ENCODE results near the gene SPATC1L.

The SPATC1L gene

DNA sequence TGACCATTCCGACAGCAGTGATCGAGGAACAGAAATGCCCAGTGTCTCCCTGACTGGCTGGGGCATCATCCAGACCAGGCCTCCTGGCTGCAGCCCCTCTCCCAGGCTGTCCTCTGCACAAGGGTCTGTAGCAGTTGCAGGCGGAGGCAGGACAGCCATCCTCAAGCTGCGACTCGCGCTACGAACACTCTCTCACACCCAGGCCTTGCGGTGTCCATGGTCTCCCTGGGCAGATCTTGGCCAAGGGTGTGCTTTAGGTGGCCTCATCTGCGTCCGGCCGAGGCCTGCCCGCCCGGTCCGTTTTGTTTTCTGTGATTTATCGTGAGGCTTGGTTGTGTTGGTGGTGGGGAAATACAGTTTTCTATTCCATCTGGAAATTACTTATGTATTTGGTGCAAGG is 44.6 kb downstream of the SPATC1L start:
- Histone ChIP-seq H3K9ac (no peak overlapping the region), H3K36me3 (no peaks in the 10 kb centered on the region), H3K4me2 (no peak overlapping the region), H3K4me3 (no peak overlapping the region), H3K27ac (no peak overlapping the region), H4K20me1 (peaks cover 0 to 5% (median 0%) of the 10 kb centered on the region in 11 experiments; a peak in 2 of 22 replicates), H3K4me1 (peaks cover 3 to 33% (median 25%) of the 10 kb centered on the region in 10 experiments; a peak in 19 of 20 replicates), H3K27me3 (peaks cover 0 to 6% (median 0%) of the 10 kb centered on the region in 11 experiments; a peak in 3 of 22 replicates), H3K9me3 (replicated peaks in 1 of 11) (peaks cover 0 to 11% (median 8%) of the 10 kb centered on the region in 11 experiments; a peak in 16 of 22 replicates)
- TF ChIP-seq Cebpa-rat (IDR thresholded peaks at IDR 0.05), result no peak

DNA sequence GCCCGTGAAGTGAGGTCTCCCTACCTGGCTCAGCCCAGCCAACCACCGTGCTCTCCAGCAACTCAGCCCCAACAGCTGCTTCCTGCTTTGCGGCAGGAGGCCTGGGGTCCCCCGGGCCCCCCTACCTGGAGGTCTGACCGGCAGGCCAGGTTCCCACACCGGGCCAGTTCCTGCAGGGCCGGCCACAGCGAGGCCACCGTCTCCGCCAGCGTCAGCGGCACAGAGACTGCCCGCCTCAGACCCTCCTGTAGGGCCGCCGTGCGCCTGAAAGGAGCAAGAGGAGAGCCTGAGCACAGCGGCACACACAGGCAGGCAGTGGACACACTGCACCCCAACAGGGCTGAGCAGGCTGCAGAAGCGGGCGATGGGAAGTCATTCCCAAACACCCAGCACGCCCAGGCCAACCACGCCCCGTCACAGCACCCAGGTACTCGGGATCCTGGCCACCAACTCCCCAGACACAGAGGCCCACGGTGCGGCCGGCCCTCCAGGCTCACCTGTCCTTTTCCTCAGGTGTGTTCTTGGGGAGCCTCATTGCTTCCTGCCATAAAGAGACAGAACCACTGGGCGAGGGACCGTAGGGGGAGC is 45.8 kb downstream of the SPATC1L start:
- no peaks in the 10 kb centered on the region for H3K36me3 ChIP-seq
- no peak overlapping the region for H3K27ac ChIP-seq
- no peak overlapping the region for H3K9ac ChIP-seq
- H3K4me1 ChIP-seq, result peaks cover 0 to 26% (median 19%) of the 10 kb centered on the region in 10 experiments; a peak in 16 of 20 replicates
- no peak overlapping the region for H3K4me3 ChIP-seq
- no peak overlapping the region for H3K4me2 ChIP-seq
- TF ChIP-seq Cebpa-rat (IDR thresholded peaks at IDR 0.05), result no peak
- H3K9me3 ChIP-seq (replicated peaks in 1 of 11), result peaks cover 0 to 11% (median 8%) of the 10 kb centered on the region in 11 experiments; a peak in 16 of 22 replicates
- peaks cover 0 to 5% (median 0%) of the 10 kb centered on the region in 11 experiments; a peak in 2 of 22 replicates for H4K20me1 ChIP-seq
- H3K27me3 ChIP-seq, result peaks cover 0 to 6% (median 0%) of the 10 kb centered on the region in 11 experiments; a peak in 3 of 22 replicates

DNA sequence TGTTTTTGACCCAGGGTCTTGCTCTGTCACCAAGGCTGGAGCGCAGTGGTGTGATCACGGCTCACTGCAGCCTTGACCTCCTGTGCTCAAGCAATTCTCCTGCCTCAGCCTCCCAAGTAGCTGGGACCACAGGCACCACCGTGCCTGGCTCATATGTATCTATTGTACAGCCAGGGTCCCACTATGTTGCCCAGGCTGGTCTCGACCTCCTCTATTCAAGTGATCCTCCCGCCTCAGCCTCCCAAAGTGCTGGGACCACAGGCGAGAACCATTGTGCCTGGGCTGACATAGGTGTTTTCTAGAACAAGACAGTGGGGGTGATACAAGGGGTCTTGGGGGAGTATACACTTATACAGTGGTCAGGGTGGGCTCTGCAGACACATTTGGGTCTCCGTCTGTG is 46.4 kb downstream of the SPATC1L start:
- H3K9ac ChIP-seq, result no peak overlapping the region

DNA sequence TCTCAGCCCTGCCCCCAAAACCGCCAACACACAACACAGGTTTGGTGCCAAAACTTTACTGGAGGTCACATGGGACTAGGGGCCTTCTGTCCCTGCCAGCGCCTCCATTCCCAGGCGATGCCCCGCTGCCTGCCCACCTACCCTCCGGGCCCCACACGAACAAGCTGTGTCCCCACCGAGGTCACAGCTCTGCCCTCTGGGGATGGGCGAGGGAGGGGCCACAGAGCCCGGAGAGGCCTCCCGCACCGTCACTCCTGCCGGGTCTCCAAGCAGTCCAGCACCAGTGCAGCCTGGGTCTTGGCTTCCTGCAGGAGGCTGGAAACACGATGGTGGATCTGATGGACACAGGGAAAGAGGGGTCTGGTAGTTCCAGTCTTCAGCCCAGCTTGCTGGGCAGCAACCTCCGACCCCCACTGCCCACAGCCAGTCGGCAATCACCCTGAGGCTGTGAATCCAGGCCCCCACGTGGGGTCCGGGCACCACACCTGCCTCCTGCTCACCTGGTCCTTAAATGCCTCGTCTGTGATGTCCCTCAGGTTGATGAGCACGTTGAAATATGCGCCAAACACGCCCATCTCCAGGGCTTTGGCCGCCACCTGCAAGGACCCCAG is 47.4 kb downstream of the SPATC1L start:
- H3K27ac ChIP-seq, result no peak overlapping the region
- no peak overlapping the region for H3K4me3 ChIP-seq
- H3K27me3 ChIP-seq, result peaks cover 0 to 6% (median 0%) of the 10 kb centered on the region in 11 experiments; a peak in 3 of 22 replicates
- H3K4me1 ChIP-seq, result peaks cover 0 to 18% (median 13%) of the 10 kb centered on the region in 10 experiments; a peak in 16 of 20 replicates
- TF ChIP-seq Cebpa-rat (IDR thresholded peaks at IDR 0.05), result no peak
- no peak overlapping the region for H3K9ac ChIP-seq
- peaks cover 0 to under 1% (median 0%) of the 10 kb centered on the region in 11 experiments; a peak in 2 of 22 replicates for H3K9me3 ChIP-seq (replicated peaks in 1 of 11)
- peaks cover 0 to 8% (median 0%) of the 10 kb centered on the region in 11 experiments; a peak in 3 of 22 replicates for H4K20me1 ChIP-seq
- no peaks in the 10 kb centered on the region for H3K36me3 ChIP-seq
- H3K4me2 ChIP-seq, result no peak overlapping the region

More for the DNA sequence above, 46.4 kb downstream of the SPATC1L start:
- peaks cover 0 to 5% (median 0%) of the 10 kb centered on the region in 11 experiments; a peak in 2 of 22 replicates for H4K20me1 ChIP-seq
- H3K27me3 ChIP-seq, result peaks cover 0 to 6% (median 0%) of the 10 kb centered on the region in 11 experiments; a peak in 3 of 22 replicates
- H3K9me3 ChIP-seq (replicated peaks in 1 of 11), result peaks cover 0 to 11% (median 8%) of the 10 kb centered on the region in 11 experiments; a peak in 16 of 22 replicates
- TF ChIP-seq Cebpa-rat (IDR thresholded peaks at IDR 0.05), result no peak
- no peak overlapping the region for H3K4me2 ChIP-seq
- peaks cover 0 to 25% (median 19%) of the 10 kb centered on the region in 10 experiments; a peak in 16 of 20 replicates for H3K4me1 ChIP-seq
- no peak overlapping the region for H3K4me3 ChIP-seq
- no peaks in the 10 kb centered on the region for H3K36me3 ChIP-seq
- H3K27ac ChIP-seq, result no peak overlapping the region

DNA sequence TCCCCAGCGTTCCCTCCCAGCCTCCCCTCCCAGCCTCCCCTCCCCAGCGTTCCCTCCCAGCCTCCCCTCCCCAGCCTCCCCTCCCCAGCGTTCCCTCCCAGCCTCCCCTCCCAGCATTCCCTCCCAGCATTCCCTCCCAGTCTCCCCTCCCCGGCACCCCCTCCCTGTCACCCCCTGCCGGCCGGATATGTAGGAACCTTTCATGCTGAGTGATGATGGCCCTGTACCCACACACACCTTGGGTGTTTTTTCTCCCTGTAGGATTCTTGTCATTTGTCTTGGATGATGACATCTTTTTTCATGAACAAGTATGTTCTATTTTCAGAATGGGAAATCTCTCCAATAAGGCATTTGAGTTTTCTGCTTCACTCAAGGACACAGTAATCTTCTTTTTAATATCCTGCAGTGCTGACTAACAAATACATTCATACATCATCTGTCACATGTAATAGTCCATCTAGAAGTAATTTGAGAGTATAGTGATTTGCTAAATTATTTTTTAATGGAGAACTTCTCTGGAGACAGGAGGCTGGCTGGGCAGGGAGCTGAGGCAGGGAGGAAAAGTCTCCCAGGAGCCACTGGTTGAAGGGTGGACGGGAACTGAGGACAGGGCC is 48.4 kb downstream of the SPATC1L start:
- no peaks in the 10 kb centered on the region for H3K9me3 ChIP-seq (replicated peaks in 1 of 11)
- H3K36me3 ChIP-seq, result no peaks in the 10 kb centered on the region
- peaks cover 0 to 6% (median 0%) of the 10 kb centered on the region in 11 experiments; a peak in 2 of 22 replicates for H3K27me3 ChIP-seq
- no peak overlapping the region for H3K9ac ChIP-seq
- no peak overlapping the region for H3K4me3 ChIP-seq
- peaks cover 0 to 8% (median 3%) of the 10 kb centered on the region in 10 experiments; a peak in 10 of 20 replicates for H3K4me1 ChIP-seq
- H3K27ac ChIP-seq, result no peak overlapping the region
- peaks cover 0 to 17% (median 0%) of the 10 kb centered on the region in 11 experiments; a peak in 4 of 22 replicates for H4K20me1 ChIP-seq
- TF ChIP-seq Cebpa-rat (IDR thresholded peaks at IDR 0.05), result no peak
- no peak overlapping the region for H3K4me2 ChIP-seq

DNA sequence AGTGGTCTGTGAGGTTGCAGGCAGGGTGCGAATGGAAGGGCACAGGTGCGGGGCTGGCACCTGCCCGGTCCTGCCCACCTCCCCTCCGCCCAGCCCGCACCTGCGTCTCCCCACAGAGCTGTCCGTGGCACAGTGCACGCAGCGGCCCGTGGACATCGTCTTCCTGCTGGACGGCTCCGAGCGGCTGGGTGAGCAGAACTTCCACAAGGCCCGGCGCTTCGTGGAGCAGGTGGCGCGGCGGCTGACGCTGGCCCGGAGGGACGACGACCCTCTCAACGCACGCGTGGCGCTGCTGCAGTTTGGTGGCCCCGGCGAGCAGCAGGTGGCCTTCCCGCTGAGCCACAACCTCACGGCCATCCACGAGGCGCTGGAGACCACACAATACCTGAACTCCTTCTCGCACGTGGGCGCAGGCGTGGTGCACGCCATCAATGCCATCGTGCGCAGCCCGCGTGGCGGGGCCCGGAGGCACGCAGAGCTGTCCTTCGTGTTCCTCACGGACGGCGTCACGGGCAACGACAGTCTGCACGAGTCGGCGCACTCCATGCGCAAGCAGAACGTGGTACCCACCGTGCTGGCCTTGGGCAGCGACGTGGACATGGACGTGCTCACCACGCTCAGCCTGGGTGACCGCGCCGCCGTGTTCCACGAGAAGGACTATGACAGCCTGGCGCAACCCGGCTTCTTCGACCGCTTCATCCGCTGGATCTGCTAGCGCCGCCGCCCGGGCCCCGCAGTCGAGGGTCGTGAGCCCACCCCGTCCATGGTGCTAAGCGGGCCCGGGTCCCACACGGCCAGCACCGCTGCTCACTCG is 52.2 kb downstream of the SPATC1L start:
- no peak overlapping the region for H3K27ac ChIP-seq
- no peaks in the 10 kb centered on the region for H3K36me3 ChIP-seq
- H3K4me3 ChIP-seq, result no peak overlapping the region
- no peak for TF ChIP-seq Cebpa-rat (IDR thresholded peaks at IDR 0.05)
- H4K20me1 ChIP-seq, result peaks cover 0 to 48% (median 12%) of the 10 kb centered on the region in 11 experiments; a peak in 13 of 22 replicates
- peaks cover 0 to 19% (median 7%) of the 10 kb centered on the region in 10 experiments; a peak in 16 of 20 replicates for H3K4me1 ChIP-seq
- no peaks in the 10 kb centered on the region for H3K9me3 ChIP-seq (replicated peaks in 1 of 11)
- no peak overlapping the region for H3K4me2 ChIP-seq
- no peak overlapping the region for H3K9ac ChIP-seq
- H3K27me3 ChIP-seq, result peaks cover 0 to 4% (median 0%) of the 10 kb centered on the region in 11 experiments; a peak in 2 of 22 replicates

DNA sequence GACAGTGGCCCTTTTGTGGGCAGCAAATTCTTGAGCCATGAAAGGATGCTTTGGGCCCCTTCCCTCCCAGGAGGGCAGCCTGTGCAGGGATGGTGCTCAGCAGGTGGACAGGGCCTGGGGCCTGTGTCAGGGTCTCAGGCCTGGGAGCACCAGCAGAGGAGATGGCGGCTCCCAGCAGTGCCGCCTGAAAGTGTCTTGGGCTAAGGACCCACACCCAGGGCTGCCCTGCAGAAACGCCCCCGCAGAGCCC is 52.7 kb downstream of the SPATC1L start:
- Histone ChIP-seq H3K4me3 (no peak overlapping the region), H3K9ac (no peak overlapping the region), H3K36me3 (no peaks in the 10 kb centered on the region), H3K4me1 (peaks cover 0 to 24% (median 12%) of the 10 kb centered on the region in 10 experiments; a peak in 17 of 20 replicates), H3K4me2 (no peak overlapping the region), H3K9me3 (replicated peaks in 1 of 11) (no peaks in the 10 kb centered on the region), H3K27me3 (peaks cover 0 to 10% (median 0%) of the 10 kb centered on the region in 11 experiments; a peak in 2 of 22 replicates), H3K27ac (no peak overlapping the region), H4K20me1 (peaks cover 0 to 52% (median 12%) of the 10 kb centered on the region in 11 experiments; a peak in 13 of 22 replicates)
- no peak for TF ChIP-seq Cebpa-rat (IDR thresholded peaks at IDR 0.05)

DNA sequence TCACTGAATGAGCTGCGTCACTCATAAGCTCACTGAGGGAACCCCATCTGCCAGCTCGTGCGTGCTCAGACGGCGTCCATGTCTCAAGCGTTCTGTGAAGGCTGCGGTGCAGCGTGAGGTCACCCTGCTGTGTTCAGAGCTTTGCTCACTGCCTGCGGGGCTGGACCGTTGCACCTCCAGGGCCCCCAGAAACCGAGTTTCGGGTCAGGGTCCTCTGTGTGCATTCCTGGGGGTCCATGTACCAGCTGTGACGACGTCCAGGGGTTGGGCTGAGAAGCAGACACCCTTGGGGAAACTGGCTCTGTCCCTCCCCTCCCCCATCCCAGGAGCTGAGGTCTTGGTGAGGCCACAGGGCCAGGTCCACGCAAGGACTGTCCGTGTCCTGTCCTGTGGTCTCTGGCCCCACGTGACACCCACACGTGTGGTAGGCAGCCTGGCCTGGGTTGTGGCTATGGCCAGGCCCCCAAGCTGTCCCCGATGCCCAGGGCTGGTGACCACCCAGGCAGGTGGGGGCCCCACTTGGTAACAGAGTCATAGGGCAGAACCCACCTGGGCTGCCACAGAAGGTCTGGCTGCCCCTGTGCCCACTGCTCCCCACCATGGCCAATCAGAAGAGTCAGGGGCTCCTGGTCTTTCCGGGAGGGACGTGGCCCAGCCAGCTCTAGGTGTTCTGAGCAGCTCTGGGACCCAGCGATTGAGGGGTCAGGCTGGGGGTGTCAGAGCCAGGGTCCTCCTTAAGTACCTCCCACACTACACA is 53.2 kb downstream of the SPATC1L start:
- TF ChIP-seq Cebpa-rat (IDR thresholded peaks at IDR 0.05), result no peak
- H3K9ac ChIP-seq, result no peak overlapping the region
- peaks cover 0 to 30% (median 17%) of the 10 kb centered on the region in 10 experiments; a peak in 18 of 20 replicates for H3K4me1 ChIP-seq
- no peaks in the 10 kb centered on the region for H3K36me3 ChIP-seq
- H4K20me1 ChIP-seq, result peaks cover 0 to 47% (median 12%) of the 10 kb centered on the region in 11 experiments; a peak in 13 of 22 replicates
- H3K27ac ChIP-seq, result no peak overlapping the region
- no peak overlapping the region for H3K4me3 ChIP-seq
- H3K4me2 ChIP-seq, result no peak overlapping the region
- H3K9me3 ChIP-seq (replicated peaks in 1 of 11), result no peaks in the 10 kb centered on the region
- H3K27me3 ChIP-seq, result peaks cover 0 to 13% (median 0%) of the 10 kb centered on the region in 11 experiments; a peak in 2 of 22 replicates
